GM19468 (cell line): ENCODE measurements around the gene B4GALT5.
"Not testable (repeated sequence)": the region's sequence is repeated elsewhere in the genome, so short reads cannot be mapped to it uniquely, and the experiment has no call there.

Source experiments
- ATAC-seq: cut with Tn5 transposase; IDR thresholded peaks from one replicate; pipeline ENCODE4 v1.9.1; 2021; ENCODE audit warnings: mild to moderate bottlenecking, moderate library complexity, moderate number of reproducible peaks; ENCODE audit not compliant: unreplicated experiment; ENCODE audit errors: extremely low read depth

Gene B4GALT5, protein sequence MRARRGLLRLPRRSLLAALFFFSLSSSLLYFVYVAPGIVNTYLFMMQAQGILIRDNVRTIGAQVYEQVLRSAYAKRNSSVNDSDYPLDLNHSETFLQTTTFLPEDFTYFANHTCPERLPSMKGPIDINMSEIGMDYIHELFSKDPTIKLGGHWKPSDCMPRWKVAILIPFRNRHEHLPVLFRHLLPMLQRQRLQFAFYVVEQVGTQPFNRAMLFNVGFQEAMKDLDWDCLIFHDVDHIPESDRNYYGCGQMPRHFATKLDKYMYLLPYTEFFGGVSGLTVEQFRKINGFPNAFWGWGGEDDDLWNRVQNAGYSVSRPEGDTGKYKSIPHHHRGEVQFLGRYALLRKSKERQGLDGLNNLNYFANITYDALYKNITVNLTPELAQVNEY

DNA sequence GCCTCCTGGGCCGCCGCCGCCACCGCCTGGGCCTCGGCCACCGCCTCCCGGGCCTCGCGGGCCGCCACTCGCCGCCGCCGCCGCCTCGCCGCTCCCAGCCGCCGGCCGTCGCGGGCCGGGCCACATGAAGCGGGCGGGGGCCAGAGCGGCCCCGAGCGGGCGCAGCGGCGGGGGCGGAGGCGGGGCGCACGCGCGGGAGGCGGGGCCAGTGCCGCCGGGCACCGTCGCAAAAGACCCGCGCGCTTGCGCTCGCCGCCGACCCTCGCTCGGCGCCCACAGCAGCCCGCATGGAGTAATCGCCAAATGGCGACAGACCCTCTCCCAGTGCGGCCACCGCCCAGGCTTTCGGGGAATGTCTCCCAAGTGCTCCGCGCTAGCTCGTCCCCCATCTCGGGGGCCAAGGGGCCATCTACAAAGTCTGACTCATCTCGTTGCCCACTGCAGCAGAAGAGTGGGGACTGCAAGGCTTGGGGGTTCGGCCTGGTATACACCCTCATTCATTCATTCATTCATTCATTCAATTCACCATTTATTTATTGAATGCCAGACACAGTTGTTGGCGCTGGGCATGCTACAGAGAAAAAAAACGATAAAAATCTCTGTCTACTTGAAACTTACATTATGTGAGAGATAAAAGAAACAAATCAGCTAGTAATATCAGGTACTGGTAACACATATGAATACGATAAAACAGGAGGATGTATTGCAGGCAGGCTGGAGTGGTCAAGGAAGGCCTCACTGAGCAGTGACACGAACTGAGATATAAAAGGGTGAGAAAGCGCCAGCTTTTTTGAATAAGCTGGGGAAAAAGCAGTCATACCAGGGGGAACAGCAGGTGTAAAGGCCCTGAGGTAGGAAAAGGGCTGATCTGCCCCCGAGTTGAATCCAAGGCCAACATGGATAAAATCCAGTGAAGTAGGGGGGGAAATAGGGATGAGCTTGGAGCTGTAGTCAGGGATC lies at the start of gene B4GALT5:
Gene B4GALT5 (minus strand): TSS at position 126 of the 960 bp plus-strand sequence. CDS start 188 bp downstream, outside the sequence.
- ATAC-seq: peak; percentile 48

GRCh38 chr20:49762940-49763766 lies 49.5 kb upstream of the B4GALT5 start:
- no peak for ATAC-seq

DNA sequence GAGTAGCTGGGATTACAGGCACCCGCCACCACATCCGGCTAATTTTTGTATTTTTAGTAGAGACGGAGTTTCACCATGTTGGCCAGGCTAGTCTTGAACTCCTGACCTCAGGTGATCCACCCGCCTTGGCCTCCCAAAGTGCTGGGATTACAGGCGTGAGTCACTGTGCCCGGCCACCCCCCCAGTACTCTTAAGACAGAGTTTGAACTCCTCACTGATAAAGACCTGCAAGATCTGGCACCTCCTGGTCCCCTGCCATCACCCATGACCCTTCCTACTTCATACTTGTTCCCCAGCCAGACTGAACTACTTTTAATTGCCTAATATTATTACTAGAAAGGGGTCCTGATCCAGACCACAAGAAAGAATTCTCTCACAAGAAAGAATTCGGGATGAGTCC lies 48.2 kb upstream of the B4GALT5 start:
- ATAC-seq: not testable (repeated sequence)

DNA sequence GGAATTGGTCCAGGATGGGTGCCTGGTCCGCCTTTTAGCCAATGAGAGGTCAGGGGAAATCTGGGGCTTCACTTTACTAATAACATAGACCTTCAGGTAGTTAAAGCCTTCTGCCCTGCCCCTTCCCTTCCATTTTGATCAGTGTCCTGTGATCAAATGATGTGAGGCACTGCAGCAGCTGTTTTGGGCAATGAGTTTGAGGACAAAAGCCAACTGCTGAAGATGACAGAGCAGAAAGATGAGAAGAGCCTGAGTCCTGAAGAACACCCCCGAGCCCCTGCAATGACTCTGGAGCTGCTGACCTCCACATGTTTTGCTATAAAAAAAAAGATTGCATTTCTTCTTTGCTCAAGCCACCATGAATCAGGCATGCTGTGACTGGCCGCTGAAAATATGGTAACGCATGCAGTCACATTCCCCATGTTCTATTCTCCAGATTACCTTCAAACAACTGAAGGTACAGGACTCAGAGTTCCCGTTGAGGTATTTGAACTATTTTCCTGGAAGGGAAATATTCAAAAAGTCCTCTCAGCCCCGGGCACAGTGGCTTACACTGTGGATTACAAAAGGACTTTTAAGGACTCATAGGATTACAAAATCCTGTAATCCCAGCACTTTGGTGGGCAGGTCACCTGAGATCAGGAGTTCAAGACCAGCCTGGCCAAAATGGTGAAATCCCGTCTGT lies 45.7 kb upstream of the B4GALT5 start:
- no peak for ATAC-seq

DNA sequence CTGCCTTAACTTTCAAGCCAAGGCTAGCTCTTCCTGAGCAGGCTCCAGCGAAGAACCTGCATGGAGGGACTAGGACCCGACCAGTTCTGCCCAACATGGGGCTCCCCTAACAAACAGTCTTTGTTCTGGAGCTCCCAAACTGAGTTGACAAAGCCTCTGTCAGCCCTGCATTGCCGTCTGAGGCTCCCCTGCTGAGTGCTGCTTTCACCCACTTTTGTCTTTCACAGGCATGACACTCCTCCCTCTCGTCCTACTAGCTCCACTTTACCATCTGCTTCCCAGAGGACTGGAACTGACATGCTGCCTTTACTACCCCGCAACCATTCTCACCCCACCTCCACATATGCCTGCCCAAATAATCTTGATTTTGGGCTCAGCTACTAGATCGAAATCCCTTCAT lies 45.1 kb upstream of the B4GALT5 start:
- ATAC-seq: no peak

- ATAC-seq: no peak
Measured at GRCh38 chr20:49757597-49757996, 43.9 kb upstream of the B4GALT5 start.

- ATAC-seq: no peak
Measured at GRCh38 chr20:49756241-49756640, 42.6 kb upstream of the B4GALT5 start.

DNA sequence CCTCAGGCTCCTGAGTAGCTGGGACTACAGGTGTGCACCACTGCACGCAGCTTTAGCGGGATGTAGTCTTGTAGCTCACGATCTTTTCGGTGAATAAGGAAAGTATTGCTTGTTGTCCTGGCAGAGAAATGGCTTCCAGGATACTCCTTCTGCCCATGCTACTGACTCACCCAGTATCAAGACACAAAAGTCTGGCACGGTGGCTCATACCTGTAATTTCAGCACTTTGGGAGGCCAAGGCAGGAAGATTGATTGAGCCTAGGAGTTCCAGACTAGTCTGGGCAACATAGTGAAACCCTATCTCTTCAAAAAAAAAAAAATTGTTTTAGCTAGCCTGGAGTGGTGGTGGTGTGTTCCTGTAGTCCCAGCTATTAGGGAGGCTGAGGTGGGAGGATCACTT lies 40.9 kb upstream of the B4GALT5 start:
- ATAC-seq: no peak

GRCh38 chr20:49753133-49753532 lies 39.5 kb upstream of the B4GALT5 start:
- no peak for ATAC-seq

GRCh38 chr20:49752201-49752903 lies 38.7 kb upstream of the B4GALT5 start:
- no peak for ATAC-seq

- no peak for ATAC-seq
Measured at GRCh38 chr20:49751397-49751736, 37.7 kb upstream of the B4GALT5 start.

DNA sequence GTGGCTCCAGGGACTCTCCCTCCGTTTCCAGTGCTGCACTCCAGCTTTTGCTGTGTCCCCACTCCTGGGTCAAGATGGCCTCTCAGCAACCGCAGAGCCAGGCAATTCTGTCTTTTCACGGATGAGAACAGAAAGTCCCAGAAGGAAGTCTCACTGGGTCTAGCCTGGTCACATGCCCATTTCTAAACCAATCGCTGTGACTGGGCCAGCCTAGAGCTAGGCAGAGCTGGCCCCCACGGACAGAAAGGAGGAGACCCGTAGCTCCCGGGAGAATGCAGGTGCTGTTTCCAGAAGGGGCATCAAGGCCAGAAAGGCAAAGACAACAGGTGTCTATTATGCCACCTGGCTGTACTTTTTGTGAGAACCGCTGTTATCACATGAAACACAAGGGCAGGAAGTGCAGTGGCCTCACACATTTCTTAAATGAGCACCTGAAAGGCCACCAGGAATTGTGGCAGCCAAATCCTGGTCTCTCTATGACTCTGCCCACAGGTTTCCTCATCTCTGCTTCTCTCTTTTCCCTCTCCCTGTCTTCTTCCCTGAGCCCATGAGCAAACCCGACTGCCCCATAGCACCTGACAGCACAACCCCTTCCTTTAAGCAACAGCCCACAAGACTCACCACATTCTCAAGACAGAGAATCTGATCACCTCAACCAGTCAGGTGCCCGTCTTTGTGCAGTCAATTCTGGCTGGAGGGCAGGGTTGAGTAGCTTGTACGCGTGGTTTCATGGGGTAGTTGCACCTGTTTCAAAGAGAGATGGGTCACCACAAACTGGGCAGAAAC lies 37.1 kb upstream of the B4GALT5 start:
- ATAC-seq: peak; percentile 54

DNA sequence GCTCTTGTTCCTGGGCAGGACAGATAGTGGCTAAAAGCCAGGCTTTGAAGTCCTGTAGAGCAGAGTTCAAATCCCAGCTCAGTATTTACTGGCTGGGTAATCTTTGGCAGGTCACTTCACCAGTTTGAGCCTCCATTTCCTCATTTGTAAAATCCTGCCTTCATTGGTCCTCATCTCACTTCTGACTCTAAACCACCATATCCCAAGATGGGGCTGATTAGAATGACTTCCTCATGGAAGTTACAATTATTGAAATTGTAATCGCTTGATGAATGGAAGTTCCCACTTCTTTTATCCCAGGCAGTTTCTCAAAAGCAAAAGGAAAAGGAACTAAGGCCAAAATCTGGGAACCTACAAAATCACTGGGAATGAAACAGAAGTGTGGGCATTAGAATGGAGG lies 35.9 kb upstream of the B4GALT5 start:
- ATAC-seq: no peak

- ATAC-seq: no peak
Measured at GRCh38 chr20:49748525-49748838, 34.8 kb upstream of the B4GALT5 start.

DNA sequence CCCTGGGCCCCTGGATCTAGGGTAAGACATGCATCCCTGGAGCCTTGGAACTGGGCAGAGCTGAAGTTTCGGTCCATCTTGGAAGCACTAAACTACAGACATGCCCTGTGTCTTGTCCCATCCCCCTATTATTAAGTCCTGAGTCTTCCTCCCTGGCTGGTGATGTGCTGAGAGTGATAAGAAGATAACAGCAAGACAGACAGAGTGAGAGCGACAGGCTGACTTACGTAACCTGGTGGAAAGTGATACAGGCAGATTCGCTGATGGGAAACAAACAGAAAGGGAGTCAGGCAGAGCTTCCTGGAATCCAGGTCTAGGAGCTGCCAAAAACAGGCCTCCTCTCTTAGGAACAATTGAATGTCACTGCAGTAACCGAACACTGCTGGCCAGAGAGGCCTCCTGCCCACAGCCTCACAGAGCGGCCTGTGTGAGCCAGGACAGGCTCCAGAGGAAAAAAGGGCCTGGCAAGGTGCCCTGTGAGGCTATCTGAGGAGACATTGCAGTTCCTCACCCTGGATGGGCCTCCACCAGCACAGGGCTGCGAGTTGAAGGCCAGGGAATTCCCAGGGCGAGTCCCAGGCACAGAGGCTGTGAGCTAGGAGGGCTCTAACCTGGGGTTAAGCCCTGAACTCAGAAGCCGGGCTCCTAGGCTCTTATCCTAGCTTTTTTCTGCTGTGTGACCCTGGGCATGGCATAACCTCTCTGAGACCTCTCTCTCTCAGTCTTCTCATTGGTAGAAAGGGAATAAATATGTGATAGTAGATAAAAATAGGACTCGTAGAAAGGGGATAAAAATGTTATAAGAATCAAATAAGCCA lies 34.2 kb upstream of the B4GALT5 start:
- no peak for ATAC-seq

DNA sequence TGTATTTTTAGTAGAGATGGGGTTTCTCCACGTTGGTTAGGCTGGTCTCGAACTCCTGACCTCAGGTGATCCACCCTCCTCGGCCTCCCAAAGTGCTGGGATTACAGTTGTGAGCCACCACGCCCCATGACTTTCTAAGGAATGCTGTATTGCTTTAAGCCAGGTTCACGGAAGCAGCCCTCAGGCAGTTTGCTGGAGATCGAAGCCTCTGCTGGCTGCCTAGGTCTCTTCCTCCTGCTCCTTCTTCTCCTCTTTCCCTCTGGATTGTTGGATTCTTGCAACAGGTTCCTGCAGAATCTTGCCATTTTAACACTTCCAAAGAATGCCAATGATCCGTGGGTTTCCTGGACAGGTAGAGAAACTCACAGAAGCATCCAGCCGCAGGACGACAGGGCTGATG lies 29.3 kb upstream of the B4GALT5 start:
- ATAC-seq: no peak

DNA sequence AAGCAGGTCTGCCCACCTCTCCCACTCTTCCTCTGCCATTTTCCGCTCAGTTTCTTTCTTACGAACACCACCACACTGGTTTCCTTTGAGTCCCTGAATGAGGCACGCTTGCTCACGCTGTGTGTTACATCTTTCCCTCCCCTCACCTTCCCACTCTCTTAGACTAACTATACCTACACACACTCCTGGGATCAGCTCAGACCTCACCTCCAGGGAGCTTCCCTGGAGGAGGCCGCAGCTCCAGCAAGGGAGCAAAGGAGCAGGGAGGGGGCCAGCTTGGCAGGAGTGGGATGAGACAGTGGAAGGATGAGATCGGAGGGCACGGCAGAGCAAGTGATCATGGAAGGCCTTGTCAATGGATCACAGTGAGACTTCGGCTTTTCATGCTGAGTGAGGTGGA lies 28.3 kb upstream of the B4GALT5 start:
- ATAC-seq: no peak

DNA sequence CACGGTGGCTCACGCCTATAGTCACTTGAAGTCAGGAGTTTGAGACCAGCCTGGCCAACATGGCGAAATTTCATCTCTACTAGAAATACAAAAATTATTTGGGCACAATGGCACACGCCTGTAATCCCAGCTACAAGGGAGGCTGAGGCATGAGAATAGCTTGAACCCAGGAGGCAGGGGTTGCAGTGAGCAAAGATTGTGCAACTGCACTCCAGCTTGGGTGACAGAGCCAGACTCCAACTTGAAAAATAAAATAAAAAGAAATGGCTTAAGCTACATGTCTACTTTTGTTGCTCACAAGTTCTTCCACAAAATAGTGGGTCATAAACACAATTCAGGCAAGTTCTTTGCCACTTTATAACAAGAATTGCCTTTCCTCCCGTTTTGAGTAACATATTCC lies 27.1 kb upstream of the B4GALT5 start:
- ATAC-seq: no peak
